TTC549 (cell line): Measurements from ENCODE around the gene MAD2L2.

Experiments
- FAIRE-seq: peaks from 2 replicates; lab custom pipeline; 2012; peaks lifted over from hg19 to GRCh38; lab: Jason Lieb, UNC

The MAD2L2 gene

GRCh38 chr1:11682287-11682771 is 1.4 kb upstream of the MAD2L2 start:
- FAIRE-seq: no peak

- FAIRE-seq: no peak
Observed at GRCh38 chr1:11680270-11681070, 478 bp downstream of the MAD2L2 start.

GRCh38 chr1:11678442-11678841 is 2.5 kb downstream of the MAD2L2 start:
- FAIRE-seq: no peak

GRCh38 chr1:11676386-11677103 is 4.4 kb downstream of the MAD2L2 start:
- FAIRE-seq: no peak

- FAIRE-seq: no peak
Observed at GRCh38 chr1:11675325-11675724, 5.6 kb downstream of the MAD2L2 start.

- FAIRE-seq: no peak
Observed at GRCh38 chr1:11674488-11674887, 6.5 kb downstream of the MAD2L2 start.

GRCh38 chr1:11673089-11673769 is 7.7 kb downstream of the MAD2L2 start:
- FAIRE-seq: no peak

GRCh38 chr1:11671544-11672286 is 9.2 kb downstream of the MAD2L2 start:
- FAIRE-seq: no peak

GRCh38 chr1:11671205-11671543 is 9.8 kb downstream of the MAD2L2 start:
- FAIRE-seq: no peak

- FAIRE-seq: no peak
Observed at GRCh38 chr1:11670747-11671146, 10.2 kb downstream of the MAD2L2 start.

- FAIRE-seq: no peak
Observed at GRCh38 chr1:11668516-11668915, 12.4 kb downstream of the MAD2L2 start.

- FAIRE-seq: no peak
Observed at GRCh38 chr1:11664336-11665065, 16.4 kb downstream of the MAD2L2 start.

- FAIRE-seq: no peak
Observed at GRCh38 chr1:11661103-11661502, 19.8 kb downstream of the MAD2L2 start.

- FAIRE-seq: no peak
Observed at GRCh38 chr1:11659748-11660147, 21.2 kb downstream of the MAD2L2 start.

- FAIRE-seq: no peak
Observed at GRCh38 chr1:11658542-11658941, 22.4 kb downstream of the MAD2L2 start.

- no peak for FAIRE-seq
Observed at GRCh38 chr1:11657654-11658053, 23.3 kb downstream of the MAD2L2 start.

- FAIRE-seq: no peak
Observed at GRCh38 chr1:11654939-11655808, 25.8 kb downstream of the MAD2L2 start.

- FAIRE-seq: no peak
Observed at GRCh38 chr1:11654137-11654938, 26.6 kb downstream of the MAD2L2 start, which contains the start of the genes FBXO2 and FBXO44. FBXO2 (minus strand) TSS chr1:11654429; CDS start chr1:11654340, 89 bp downstream. FBXO44 (plus strand) TSS chr1:11654877; CDS start chr1:11655836, 959 bp downstream.

- no peak for FAIRE-seq
Observed at GRCh38 chr1:11653861-11654136, 27.1 kb downstream of the MAD2L2 start.
